Measurements from ENCODE around the gene KAZALD1.

Gene KAZALD1

GRCh38 chr10:101095550-101096213, 33.9 kb downstream of the KAZALD1 start:
- DNase-seq (ENCODE audit: low read depth): peak; percentile 51

- no peak for DNase-seq (ENCODE audit: low read depth)
These were observed 34.6 kb downstream of the KAZALD1 start for GRCh38 chr10:101096378-101096777.

- DNase-seq (ENCODE audit: low read depth): no peak
These were observed 36.1 kb downstream of the KAZALD1 start for GRCh38 chr10:101097881-101098280.

- no peak for DNase-seq (ENCODE audit: low read depth)
These were observed 38.1 kb downstream of the KAZALD1 start for GRCh38 chr10:101099901-101100300.

- no peak for DNase-seq (ENCODE audit: low read depth)
These were observed 39.6 kb downstream of the KAZALD1 start for GRCh38 chr10:101101372-101101881.

GRCh38 chr10:101103430-101103829, 41.6 kb downstream of the KAZALD1 start:
- DNase-seq (ENCODE audit: low read depth): no peak

GRCh38 chr10:101106351-101106750, 44.6 kb downstream of the KAZALD1 start:
- no peak for DNase-seq (ENCODE audit: low read depth)

- no peak for DNase-seq (ENCODE audit: low read depth)
These were observed 46.0 kb downstream of the KAZALD1 start for GRCh38 chr10:101107771-101108170.

- DNase-seq (ENCODE audit: low read depth): no peak
These were observed 49.2 kb downstream of the KAZALD1 start for GRCh38 chr10:101110856-101111523.

- DNase-seq (ENCODE audit: low read depth): no peak
These were observed 49.8 kb downstream of the KAZALD1 start for GRCh38 chr10:101111547-101111946.

GRCh38 chr10:101112799-101113594, 51.2 kb downstream of the KAZALD1 start:
- DNase-seq (ENCODE audit: low read depth): no peak

- DNase-seq (ENCODE audit: low read depth): no peak
These were observed 52.2 kb downstream of the KAZALD1 start for GRCh38 chr10:101113890-101114403.

- DNase-seq (ENCODE audit: low read depth): no peak
These were observed 52.9 kb downstream of the KAZALD1 start for GRCh38 chr10:101114646-101115045.
